H1 (cell line): ENCODE measurements around the gene KLHL2. TPM values are rescaled to one million over a fixed set of nuclear protein-coding genes. Genes with fewer than 3 reads are reported as not detected.

Experiments
- CTCF ChIA-PET: fragments of 300-600 bp; sonication (Branson Sonifier 250); formaldehyde crosslinking; loops from one replicate; lab custom pipeline; 2021; ENCODE audit not compliant: partially characterized antibody; lab: Charles Lee
- POLR2A ChIA-PET: fragments of 300-600 bp; sonication (Branson Sonifier 250); formaldehyde crosslinking; loops from one replicate; lab custom pipeline; 2021; ENCODE audit warnings: inconsistent platforms; ENCODE audit not compliant: partially characterized antibody; lab: Charles Lee
- DNase-seq, 2 experiments: peaks; one replicate each; pipeline versions ENCODE4 v3.0.0 to v3.0.0-alpha.2; 2010 to 2022; ENCODE audit warnings: low spot score in 2 of 2, low read depth in 1 of 2, mixed read lengths in 1 of 2
- FAIRE-seq: peaks from 2 replicates; lab custom pipeline; 2011; peaks lifted over from hg19 to GRCh38; lab: Jason Lieb, UNC
- H2AFZ ChIP-seq: 2 replicates; pipeline ENCODE4 v1.8.1; 2012; ENCODE audit warnings: low read length, inconsistent platforms
- H2AK5ac ChIP-seq: 2 replicates; pipeline ENCODE4 v1.6.1; 2013; ENCODE audit warnings: low read depth, low read length
- H2BK120ac ChIP-seq: replicated peaks from 2 replicates; pipeline ENCODE3; 2013; ENCODE audit warnings: low read depth, low read length, inconsistent platforms
- H2BK12ac ChIP-seq: 2 replicates; pipeline ENCODE4 v1.6.1; 2013; ENCODE audit warnings: low read depth, low read length
- H2BK15ac ChIP-seq: 2 replicates; pipeline ENCODE4 v1.6.1; 2013; ENCODE audit warnings: low read length
- H2BK20ac ChIP-seq: 2 replicates; pipeline ENCODE4 v1.6.1; 2013; ENCODE audit warnings: low read length
- H2BK5ac ChIP-seq: 2 replicates; pipeline ENCODE4 v1.6.1; 2013; ENCODE audit warnings: low read depth, low read length
- H3K14ac ChIP-seq: 2 replicates; pipeline ENCODE4 v1.6.1; 2013; ENCODE audit warnings: inconsistent platforms; ENCODE audit not compliant: insufficient read length
- H3K18ac ChIP-seq: 2 replicates; pipeline ENCODE4 v1.6.1; 2013; ENCODE audit warnings: low read length; ENCODE audit errors: extremely low read depth
- H3K23ac ChIP-seq: 2 replicates; pipeline ENCODE4 v1.6.1; 2013; ENCODE audit warnings: inconsistent platforms; ENCODE audit not compliant: insufficient read length
- H3K23me2 ChIP-seq: 2 replicates; pipeline ENCODE4 v1.6.1; 2013; ENCODE audit warnings: low read depth, low read length
- H3K27ac ChIP-seq: 2 replicates; pipeline ENCODE4 v1.6.1; 2011; ENCODE audit warnings: low read depth, low read length, inconsistent platforms
- H3K27me3 ChIP-seq, 4 experiments: replicated peaks in 1 of 4; 1 replicate in 1 of 4; 2 replicates in 3 of 4; pipeline versions ENCODE4 v1.6.1 to v1.8.1; 2011 to 2013; ENCODE audit warnings: low read length in 3 of 4, mild to moderate bottlenecking in 3 of 4, inconsistent platforms in 2 of 4, mixed read lengths in 2 of 4, moderate library complexity in 1 of 4; ENCODE audit not compliant: control insufficient read depth in 3 of 4, insufficient read depth in 3 of 4; ENCODE audit errors: extremely low read depth in 1 of 4
- H3K36me3 ChIP-seq, 4 experiments: 2 replicates each; pipeline versions ENCODE4 v1.6.1 to v1.8.1; 2011 to 2013; ENCODE audit warnings: mild to moderate bottlenecking in 4 of 4, low read length in 3 of 4, moderate library complexity in 2 of 4, control low read depth in 1 of 4, inconsistent platforms in 1 of 4; ENCODE audit not compliant: insufficient read depth in 4 of 4, control insufficient read depth in 2 of 4
- H3K4ac ChIP-seq: replicated peaks from 2 replicates; pipeline ENCODE3; 2013; ENCODE audit warnings: low read length, low read depth, mixed read lengths, inconsistent platforms; ENCODE audit not compliant: insufficient read length
- H3K4me1 ChIP-seq, 4 experiments: replicated peaks in 1 of 4; 1 replicate in 1 of 4; 2 replicates in 3 of 4; pipeline versions ENCODE4 v1.6.1 to v1.8.1; 2011 to 2013; ENCODE audit warnings: low read length in 3 of 4, inconsistent platforms in 2 of 4, mixed read lengths in 1 of 4; ENCODE audit not compliant: insufficient read depth in 4 of 4, control insufficient read depth in 3 of 4
- H3K4me2 ChIP-seq, 2 experiments: 2 replicates each; pipeline versions ENCODE4 v1.6.1 to v1.8.1; 2011 to 2013; ENCODE audit warnings: low read depth in 2 of 2, low read length in 2 of 2, control low read depth in 1 of 2, inconsistent platforms in 1 of 2, mild to moderate bottlenecking in 1 of 2; ENCODE audit not compliant: insufficient read depth in 1 of 2
- H3K4me3 ChIP-seq, 4 experiments: fragments of 200-600, 300-600 bp in 1 of 4; sonication (generic), shearing (Covaris generic), sonication (Bioruptor Twin) in 1 of 4; 2 replicates each; pipeline versions ENCODE4 v1.5.1 to v1.8.1; 2011 to 2016; ENCODE audit warnings: low read length in 4 of 4, low read depth in 3 of 4, control low read depth in 2 of 4, inconsistent platforms in 2 of 4, mild to moderate bottlenecking in 2 of 4, mixed read lengths in 1 of 4, moderate library complexity in 1 of 4; ENCODE audit not compliant: insufficient read depth in 2 of 4; ENCODE audit errors: extremely low read depth in 1 of 4
- H3K56ac ChIP-seq: replicated peaks from 2 replicates; pipeline ENCODE3; 2013; ENCODE audit warnings: low read depth, mild to moderate bottlenecking, mixed read lengths, low read length, inconsistent platforms; ENCODE audit not compliant: insufficient read length
- H3K79me1 ChIP-seq: 2 replicates; pipeline ENCODE4 v1.6.1; 2013; ENCODE audit warnings: low read depth, low read length, control low read depth
- H3K79me2 ChIP-seq, 2 experiments: 2 replicates each; pipeline versions ENCODE4 v1.6.1 to v1.8.1; 2012 to 2013; ENCODE audit warnings: low read length in 2 of 2, mild to moderate bottlenecking in 2 of 2, inconsistent platforms in 1 of 2; ENCODE audit not compliant: insufficient read depth in 2 of 2, control insufficient read depth in 1 of 2
- H3K9ac ChIP-seq, 4 experiments: replicated peaks in 1 of 4; 1 replicate in 1 of 4; 2 replicates in 3 of 4; pipeline versions ENCODE4 v1.6.1 to v1.8.1; 2011 to 2013; ENCODE audit warnings: low read depth in 3 of 4, low read length in 3 of 4, control low read depth in 2 of 4, mild to moderate bottlenecking in 2 of 4, moderate library complexity in 2 of 4, inconsistent platforms in 1 of 4; ENCODE audit errors: extremely low read depth in 1 of 4
- H3K9me3 ChIP-seq, 2 experiments: 2 replicates each; pipeline versions ENCODE4 v1.6.1 to v1.8.1; 2012 to 2013; ENCODE audit warnings: mild to moderate bottlenecking in 2 of 2, moderate library complexity in 2 of 2, control low read depth in 1 of 2, inconsistent platforms in 1 of 2, low read depth in 1 of 2, low read length in 1 of 2, mixed read lengths in 1 of 2; ENCODE audit not compliant: insufficient read depth in 2 of 2
- H4K20me1 ChIP-seq, 2 experiments: replicated peaks in 1 of 2; 2 replicates each; pipeline versions ENCODE3 to v1.8.1; 2011 to 2013; ENCODE audit warnings: inconsistent platforms in 2 of 2, low read length in 2 of 2, mild to moderate bottlenecking in 1 of 2; ENCODE audit not compliant: insufficient read depth in 2 of 2, control insufficient read depth in 1 of 2
- H4K5ac ChIP-seq: 2 replicates; pipeline ENCODE4 v1.6.1; 2013; ENCODE audit warnings: low read length, low read depth, mixed read lengths, inconsistent platforms; ENCODE audit not compliant: insufficient read length
- H4K8ac ChIP-seq: 2 replicates; pipeline ENCODE4 v1.8.0; 2013; ENCODE audit warnings: mild to moderate bottlenecking, moderate library complexity, low read length, inconsistent platforms; ENCODE audit not compliant: insufficient read depth; ENCODE audit errors: extremely low read depth
- H4K91ac ChIP-seq: replicated peaks from 2 replicates; pipeline ENCODE3; 2013; ENCODE audit warnings: low read length, mixed read lengths, inconsistent platforms; ENCODE audit not compliant: insufficient read length
- BCL11A ChIP-seq, 2 experiments: IDR thresholded peaks; one replicate each; pipeline ENCODE4 v1.6.1; 2011; ENCODE audit warnings: low read depth in 2 of 2, low read length in 2 of 2, mild to moderate bottlenecking in 2 of 2
- BRCA1 ChIP-seq: IDR thresholded peaks from 2 replicates; pipeline ENCODE4 v1.6.1; 2012; ENCODE audit warnings: low read depth, low read length, improper control_type of control experiment
- CHD1 ChIP-seq: IDR thresholded peaks from 2 replicates; pipeline ENCODE4 v1.6.1; 2012; ENCODE audit warnings: low read depth, low read length, improper control_type of control experiment
- CHD2 ChIP-seq: IDR thresholded peaks from 2 replicates; pipeline ENCODE4 v1.6.1; 2012; ENCODE audit warnings: low read length, improper control_type of control experiment
- EGR1 ChIP-seq: IDR thresholded peaks from 2 replicates; pipeline ENCODE4 v1.6.1; 2011; ENCODE audit warnings: low read depth, low read length, borderline replicate concordance
- GABPA ChIP-seq: IDR thresholded peaks from 2 replicates; pipeline ENCODE4 v1.6.1; 2011; ENCODE audit warnings: mild to moderate bottlenecking, low read length, moderate library complexity, borderline replicate concordance; ENCODE audit not compliant: insufficient read depth
- GTF2F1 ChIP-seq: IDR thresholded peaks from 2 replicates; pipeline ENCODE4 v1.6.1; 2012; ENCODE audit warnings: low read depth, low read length, improper control_type of control experiment, borderline replicate concordance
- JUN ChIP-seq: IDR thresholded peaks from 2 replicates; pipeline ENCODE4 v1.6.1; 2011; ENCODE audit warnings: low read depth, mild to moderate bottlenecking, improper control_type of control experiment, low read length
- RBBP5 ChIP-seq: IDR thresholded peaks from 2 replicates; pipeline ENCODE4 v1.7.1; 2012; ENCODE audit warnings: low read depth, mild to moderate bottlenecking, inconsistent platforms, low read length, moderate library complexity, borderline replicate concordance
- RXRA ChIP-seq: IDR thresholded peaks from 2 replicates; pipeline ENCODE4 v1.6.1; 2011; ENCODE audit warnings: low read depth, mild to moderate bottlenecking, low read length, moderate library complexity; ENCODE audit not compliant: insufficient read depth
- SIX5 ChIP-seq: IDR thresholded peaks from 2 replicates; pipeline ENCODE4 v1.6.1; 2011; ENCODE audit warnings: mild to moderate bottlenecking, low read depth, low read length
- SP2 ChIP-seq: IDR thresholded peaks from 2 replicates; pipeline ENCODE4 v1.6.1; 2012; ENCODE audit warnings: mild to moderate bottlenecking, low read length, inconsistent platforms
- SRF ChIP-seq: IDR thresholded peaks from 2 replicates; pipeline ENCODE4 v1.6.1; 2011; ENCODE audit warnings: mild to moderate bottlenecking, low read depth, low read length, moderate library complexity
- TAF7 ChIP-seq: optimal IDR thresholded peaks from 2 replicates; pipeline ENCODE3; 2011; ENCODE audit warnings: low read depth, mild to moderate bottlenecking, inconsistent platforms, low read length, moderate library complexity, borderline replicate concordance
- ZNF274 ChIP-seq: IDR thresholded peaks from 2 replicates; pipeline ENCODE4 v1.7.0; 2012; ENCODE audit warnings: low read length, borderline replicate concordance; ENCODE audit errors: extremely low read depth
- WGBS, 2 experiments: shearing (Covaris generic) in 1 of 2; methylation state at CpG; one replicate each; pipeline versions ENCODE4 v1.1.6 to v1.1.7; 2013 to 2015; ENCODE audit warnings: low lambda C conversion rate in 2 of 2, mixed read lengths in 2 of 2, inconsistent platforms in 1 of 2, low coverage in 1 of 2, missing lambda C conversion rate in 1 of 2; ENCODE audit not compliant: insufficient replicate concordance in 2 of 2, insufficient coverage in 1 of 2, insufficient read length in 1 of 2; ENCODE audit errors: extremely low coverage in 1 of 2, missing lambda C conversion rate in 1 of 2; 5-methylcytosine and 5-hydroxymethylcytosine counted together
- polyA plus RNA-seq, 7 experiments: library from polyadenylated mRNA; depleted of rRNA in 3 of 7; stranded (reverse) in 5 of 7; unstranded in 2 of 7; fragments of >200 nt in 5 of 7; fragments of 200-250 nt in 2 of 7; gene quantifications; 1 replicate in 5 of 7; 2 replicates in 1 of 7; 4 replicates in 1 of 7; pipeline versions ENCODE4 v1.2.1 to v1.2.3, GENCODE V29; 2011 to 2013; ENCODE audit warnings: missing spikeins in 2 of 7, mixed read lengths in 2 of 7
- total RNA-seq: library from RNA; stranded (reverse); fragmentation: NEBNext Ultra II Directional; extraction: Animal tissue kit (Norgen Biotek cat#: 25700); gene quantifications from 2 replicates; pipeline ENCODE4 v1.2.1, GENCODE V29; 2021

KLHL2 gene
- total and polyA plus RNA-seq, 2 of the 8 experiments (the other 6 are each of a cell fraction or from before 2014, with no cell fraction given): 5.2 to 12.0 TPM

- Histone ChIP-seq H3K9me3 (peaks cover 3 to 9% of the 10 kb centered on the region in 2 experiments; a peak in 3 of 4 replicates), H2BK15ac (no peak overlapping the region), H4K91ac (no peak overlapping the region), H3K56ac (no peak overlapping the region), H2BK12ac (no peak overlapping the region), H3K36me3 (no peaks in the 10 kb centered on the region), H2BK5ac (no peak overlapping the region), H4K8ac (no peak overlapping the region), H3K79me2 (no peaks in the 10 kb centered on the region; a peak in 1 of 4 replicates), H3K23ac (no peak overlapping the region), H3K27me3 (no peaks in the 10 kb centered on the region), H3K4me2 (no peak overlapping the region), H2AFZ (no peak overlapping the region), H3K4me1 (no peaks in the 10 kb centered on the region), H3K4me3 (no peak overlapping the region), H3K79me1 (no peaks in the 10 kb centered on the region), H2BK20ac (no peak overlapping the region), H4K5ac (no peak overlapping the region), H3K4ac (no peak overlapping the region), H3K23me2 (no peaks in the 10 kb centered on the region), H3K14ac (no peak overlapping the region), H4K20me1 (no peaks in the 10 kb centered on the region), H3K27ac (no peak overlapping the region), H3K18ac (no peak overlapping the region), H3K9ac (no peak overlapping the region), H2BK120ac (no peak overlapping the region), H2AK5ac (no peak overlapping the region)
- DNase-seq: no peak
- 80% methylated on average over 3 of the region's 3 CpGs; no CpG with 5 or more reads in 1 of the 2 experiments for WGBS, 2 experiments
- ChIA-PET POLR2A (no interaction called here), CTCF (no interaction called here)
- no peak for FAIRE-seq
- TF ChIP-seq RBBP5 (no peak), TAF7 (no peak), JUN (no peak), BCL11A (IDR thresholded peaks at IDR 0.05; ENCODE audit: low read depth in 2 of 2, low read length in 2 of 2) (no peak), RXRA (no peak), SP2 (no peak), CHD1 (no peak), CHD2 (no peak), EGR1 (no peak), GABPA (no peak), BRCA1 (no peak), GTF2F1 (no peak), ZNF274 (no peak), SIX5 (no peak), SRF (no peak)
Observed at GRCh38 chr4:165288226-165288625, 80.9 kb downstream of the KLHL2 start.
